ENCODE results near the gene RSRC1. TPM values are rescaled to one million over a fixed set of nuclear protein-coding genes. Genes with fewer than 3 reads are reported as not detected.

The RSRC1 gene
- total and polyA plus RNA-seq, 2 of the 8 experiments (the other 6 are each of a cell fraction or from before 2014, with no cell fraction given): 2.0 to 27.9 TPM

GRCh38 chr3:158308236-158308928 lies 198.5 kb downstream of the RSRC1 start (continued):
- TF ChIP-seq, protein P1, sequence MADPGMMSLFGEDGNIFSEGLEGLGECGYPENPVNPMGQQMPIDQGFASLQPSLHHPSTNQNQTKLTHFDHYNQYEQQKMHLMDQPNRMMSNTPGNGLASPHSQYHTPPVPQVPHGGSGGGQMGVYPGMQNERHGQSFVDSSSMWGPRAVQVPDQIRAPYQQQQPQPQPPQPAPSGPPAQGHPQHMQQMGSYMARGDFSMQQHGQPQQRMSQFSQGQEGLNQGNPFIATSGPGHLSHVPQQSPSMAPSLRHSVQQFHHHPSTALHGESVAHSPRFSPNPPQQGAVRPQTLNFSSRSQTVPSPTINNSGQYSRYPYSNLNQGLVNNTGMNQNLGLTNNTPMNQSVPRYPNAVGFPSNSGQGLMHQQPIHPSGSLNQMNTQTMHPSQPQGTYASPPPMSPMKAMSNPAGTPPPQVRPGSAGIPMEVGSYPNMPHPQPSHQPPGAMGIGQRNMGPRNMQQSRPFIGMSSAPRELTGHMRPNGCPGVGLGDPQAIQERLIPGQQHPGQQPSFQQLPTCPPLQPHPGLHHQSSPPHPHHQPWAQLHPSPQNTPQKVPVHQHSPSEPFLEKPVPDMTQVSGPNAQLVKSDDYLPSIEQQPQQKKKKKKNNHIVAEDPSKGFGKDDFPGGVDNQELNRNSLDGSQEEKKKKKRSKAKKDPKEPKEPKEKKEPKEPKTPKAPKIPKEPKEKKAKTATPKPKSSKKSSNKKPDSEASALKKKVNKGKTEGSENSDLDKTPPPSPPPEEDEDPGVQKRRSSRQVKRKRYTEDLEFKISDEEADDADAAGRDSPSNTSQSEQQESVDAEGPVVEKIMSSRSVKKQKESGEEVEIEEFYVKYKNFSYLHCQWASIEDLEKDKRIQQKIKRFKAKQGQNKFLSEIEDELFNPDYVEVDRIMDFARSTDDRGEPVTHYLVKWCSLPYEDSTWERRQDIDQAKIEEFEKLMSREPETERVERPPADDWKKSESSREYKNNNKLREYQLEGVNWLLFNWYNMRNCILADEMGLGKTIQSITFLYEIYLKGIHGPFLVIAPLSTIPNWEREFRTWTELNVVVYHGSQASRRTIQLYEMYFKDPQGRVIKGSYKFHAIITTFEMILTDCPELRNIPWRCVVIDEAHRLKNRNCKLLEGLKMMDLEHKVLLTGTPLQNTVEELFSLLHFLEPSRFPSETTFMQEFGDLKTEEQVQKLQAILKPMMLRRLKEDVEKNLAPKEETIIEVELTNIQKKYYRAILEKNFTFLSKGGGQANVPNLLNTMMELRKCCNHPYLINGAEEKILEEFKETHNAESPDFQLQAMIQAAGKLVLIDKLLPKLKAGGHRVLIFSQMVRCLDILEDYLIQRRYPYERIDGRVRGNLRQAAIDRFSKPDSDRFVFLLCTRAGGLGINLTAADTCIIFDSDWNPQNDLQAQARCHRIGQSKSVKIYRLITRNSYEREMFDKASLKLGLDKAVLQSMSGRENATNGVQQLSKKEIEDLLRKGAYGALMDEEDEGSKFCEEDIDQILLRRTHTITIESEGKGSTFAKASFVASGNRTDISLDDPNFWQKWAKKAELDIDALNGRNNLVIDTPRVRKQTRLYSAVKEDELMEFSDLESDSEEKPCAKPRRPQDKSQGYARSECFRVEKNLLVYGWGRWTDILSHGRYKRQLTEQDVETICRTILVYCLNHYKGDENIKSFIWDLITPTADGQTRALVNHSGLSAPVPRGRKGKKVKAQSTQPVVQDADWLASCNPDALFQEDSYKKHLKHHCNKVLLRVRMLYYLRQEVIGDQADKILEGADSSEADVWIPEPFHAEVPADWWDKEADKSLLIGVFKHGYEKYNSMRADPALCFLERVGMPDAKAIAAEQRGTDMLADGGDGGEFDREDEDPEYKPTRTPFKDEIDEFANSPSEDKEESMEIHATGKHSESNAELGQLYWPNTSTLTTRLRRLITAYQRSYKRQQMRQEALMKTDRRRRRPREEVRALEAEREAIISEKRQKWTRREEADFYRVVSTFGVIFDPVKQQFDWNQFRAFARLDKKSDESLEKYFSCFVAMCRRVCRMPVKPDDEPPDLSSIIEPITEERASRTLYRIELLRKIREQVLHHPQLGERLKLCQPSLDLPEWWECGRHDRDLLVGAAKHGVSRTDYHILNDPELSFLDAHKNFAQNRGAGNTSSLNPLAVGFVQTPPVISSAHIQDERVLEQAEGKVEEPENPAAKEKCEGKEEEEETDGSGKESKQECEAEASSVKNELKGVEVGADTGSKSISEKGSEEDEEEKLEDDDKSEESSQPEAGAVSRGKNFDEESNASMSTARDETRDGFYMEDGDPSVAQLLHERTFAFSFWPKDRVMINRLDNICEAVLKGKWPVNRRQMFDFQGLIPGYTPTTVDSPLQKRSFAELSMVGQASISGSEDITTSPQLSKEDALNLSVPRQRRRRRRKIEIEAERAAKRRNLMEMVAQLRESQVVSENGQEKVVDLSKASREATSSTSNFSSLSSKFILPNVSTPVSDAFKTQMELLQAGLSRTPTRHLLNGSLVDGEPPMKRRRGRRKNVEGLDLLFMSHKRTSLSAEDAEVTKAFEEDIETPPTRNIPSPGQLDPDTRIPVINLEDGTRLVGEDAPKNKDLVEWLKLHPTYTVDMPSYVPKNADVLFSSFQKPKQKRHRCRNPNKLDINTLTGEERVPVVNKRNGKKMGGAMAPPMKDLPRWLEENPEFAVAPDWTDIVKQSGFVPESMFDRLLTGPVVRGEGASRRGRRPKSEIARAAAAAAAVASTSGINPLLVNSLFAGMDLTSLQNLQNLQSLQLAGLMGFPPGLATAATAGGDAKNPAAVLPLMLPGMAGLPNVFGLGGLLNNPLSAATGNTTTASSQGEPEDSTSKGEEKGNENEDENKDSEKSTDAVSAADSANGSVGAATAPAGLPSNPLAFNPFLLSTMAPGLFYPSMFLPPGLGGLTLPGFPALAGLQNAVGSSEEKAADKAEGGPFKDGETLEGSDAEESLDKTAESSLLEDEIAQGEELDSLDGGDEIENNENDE (IDR thresholded peaks at IDR 0.05; ENCODE audit: insufficient replicate concordance, low read length): no peak
- TF ChIP-seq SP2 (IDR thresholded peaks at IDR 0.05; ENCODE audit: low read length) (no peak), TEAD4 (IDR thresholded peaks at IDR 0.05; ENCODE audit: low read depth, low read length) (no peak), POU5F1 (IDR thresholded peaks at IDR 0.05; ENCODE audit: low read depth, low read length) (no peak), EZH2 (IDR thresholded peaks at IDR 0.05; ENCODE audit: low read depth, low read length, severe bottlenecking) (no peak)

Measured in H1 (cell line).